Fibroblast of mammary gland (primary cell): ENCODE data around the gene DAB2.
A peak's percentile ranks its signal among the peaks of the same experiment; 100 is the strongest.

Experiments
- DNase-seq: peaks from one replicate; pipeline ENCODE4 v3.0.0-alpha.2; 2010; ENCODE audit warnings: low read depth
- H3K4me3 ChIP-seq: 2 replicates; pipeline ENCODE4 v1.5.1; 2011; ENCODE audit warnings: low read depth, mild to moderate bottlenecking, low read length, moderate library complexity; ENCODE audit not compliant: control insufficient read depth
- TF ChIP-seq, protein P1 (sequence below): conservative IDR thresholded peaks from 2 replicates; pipeline ENCODE4 v1.5.1; 2011; ENCODE audit warnings: low read depth, low read length, inconsistent platforms; ENCODE audit not compliant: control insufficient read depth, insufficient read depth

The DAB2 gene

DNA sequence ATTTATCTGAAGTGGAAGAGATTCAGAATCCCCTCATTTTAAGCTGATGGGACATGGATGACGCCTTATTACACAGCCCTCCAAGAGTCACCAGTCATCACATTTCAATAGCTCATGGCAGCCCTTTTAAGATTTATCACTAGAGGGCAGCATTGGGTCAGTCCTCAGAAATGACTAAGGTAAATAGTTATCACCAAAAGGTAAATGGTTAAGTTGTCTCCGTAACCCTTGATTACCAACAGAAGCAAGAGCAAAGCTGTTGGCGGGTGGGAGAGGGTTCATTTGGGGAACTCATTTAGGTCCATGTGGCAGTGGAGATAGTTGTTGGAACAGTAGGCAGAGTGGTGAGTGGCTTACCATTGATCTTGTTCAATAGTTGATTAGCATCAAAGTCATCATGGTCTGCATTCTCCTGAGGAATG is 48.5 kb downstream of the DAB2 start:
- TF ChIP-seq, protein P1, sequence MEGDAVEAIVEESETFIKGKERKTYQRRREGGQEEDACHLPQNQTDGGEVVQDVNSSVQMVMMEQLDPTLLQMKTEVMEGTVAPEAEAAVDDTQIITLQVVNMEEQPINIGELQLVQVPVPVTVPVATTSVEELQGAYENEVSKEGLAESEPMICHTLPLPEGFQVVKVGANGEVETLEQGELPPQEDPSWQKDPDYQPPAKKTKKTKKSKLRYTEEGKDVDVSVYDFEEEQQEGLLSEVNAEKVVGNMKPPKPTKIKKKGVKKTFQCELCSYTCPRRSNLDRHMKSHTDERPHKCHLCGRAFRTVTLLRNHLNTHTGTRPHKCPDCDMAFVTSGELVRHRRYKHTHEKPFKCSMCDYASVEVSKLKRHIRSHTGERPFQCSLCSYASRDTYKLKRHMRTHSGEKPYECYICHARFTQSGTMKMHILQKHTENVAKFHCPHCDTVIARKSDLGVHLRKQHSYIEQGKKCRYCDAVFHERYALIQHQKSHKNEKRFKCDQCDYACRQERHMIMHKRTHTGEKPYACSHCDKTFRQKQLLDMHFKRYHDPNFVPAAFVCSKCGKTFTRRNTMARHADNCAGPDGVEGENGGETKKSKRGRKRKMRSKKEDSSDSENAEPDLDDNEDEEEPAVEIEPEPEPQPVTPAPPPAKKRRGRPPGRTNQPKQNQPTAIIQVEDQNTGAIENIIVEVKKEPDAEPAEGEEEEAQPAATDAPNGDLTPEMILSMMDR, result peak; percentile 82
- H3K4me3 ChIP-seq, result no peak overlapping the region
- peak; percentile 67 for DNase-seq

DNA sequence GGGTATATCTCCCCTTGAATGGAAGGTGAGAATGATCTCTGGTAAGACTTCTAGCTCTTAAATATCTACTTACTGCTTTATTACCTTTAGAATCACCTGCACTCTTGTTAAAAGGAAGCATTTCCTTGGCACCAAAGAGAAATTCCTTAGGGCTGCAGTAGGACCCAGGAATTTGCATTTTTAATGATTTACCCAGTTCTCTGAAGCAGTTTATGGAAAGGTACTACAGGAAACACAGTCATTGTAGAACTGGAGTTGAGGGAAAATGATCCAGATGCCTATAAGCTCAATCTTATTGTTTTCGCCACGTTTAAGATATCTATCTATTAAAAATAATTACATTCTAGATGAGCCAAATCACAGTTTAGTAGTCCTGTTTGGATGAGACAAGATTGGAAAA is 51.0 kb downstream of the DAB2 start:
- TF ChIP-seq, protein P1, result no peak
- no peak for DNase-seq

GRCh38 chr5:39371367-39371635 is 53.5 kb downstream of the DAB2 start:
- H3K4me3 ChIP-seq, result no peak overlapping the region
- TF ChIP-seq, protein P1, result no peak
- DNase-seq, result no peak

More for the DNA sequence above, 51.0 kb downstream of the DAB2 start:
- no peak overlapping the region for H3K4me3 ChIP-seq

DNA sequence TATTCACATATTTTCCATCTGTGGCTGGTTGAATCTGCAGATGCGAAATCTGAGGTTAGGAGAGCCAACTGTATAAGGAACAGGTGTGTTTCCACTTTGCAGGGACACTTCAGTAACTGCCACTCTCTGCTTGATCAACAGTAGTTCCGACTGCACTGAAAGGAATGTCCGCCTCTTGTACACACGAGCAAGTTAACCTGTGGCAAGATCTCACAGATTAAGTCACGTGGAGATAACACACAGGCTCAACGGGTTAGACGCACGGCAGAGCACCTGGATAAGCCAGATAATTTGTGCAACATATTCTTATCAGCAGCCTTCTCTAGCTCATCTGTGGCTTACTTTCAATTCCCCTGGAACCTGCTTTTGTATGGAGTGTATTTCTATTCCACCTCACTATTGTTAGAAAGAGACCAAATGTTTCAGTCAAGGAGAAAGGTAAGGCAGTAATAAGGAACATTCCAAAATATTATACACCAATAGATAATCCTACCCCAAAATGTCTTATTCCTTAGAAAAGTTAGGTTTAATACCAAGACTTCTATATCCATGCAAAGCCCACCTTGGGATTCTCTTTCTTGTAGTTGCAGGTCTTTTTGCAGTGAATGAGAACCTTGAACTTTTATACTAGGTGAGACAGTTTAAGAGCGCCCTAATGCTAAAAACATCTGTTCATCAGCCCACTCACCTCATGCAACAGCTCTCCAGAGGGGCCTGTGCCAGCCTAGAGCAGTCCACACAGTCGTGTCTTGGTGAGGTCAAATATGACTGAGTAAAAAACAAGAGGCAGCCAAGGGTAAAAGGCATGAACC is 54.0 kb downstream of the DAB2 start:
- TF ChIP-seq, protein P1, result no peak
- no peak for DNase-seq
- H3K4me3 ChIP-seq, result no peak overlapping the region

- peak; percentile 14 for DNase-seq
- no peak overlapping the region for H3K4me3 ChIP-seq
- TF ChIP-seq, protein P1, result no peak
Observed at GRCh38 chr5:39369123-39369815, 55.5 kb downstream of the DAB2 start.

DNA sequence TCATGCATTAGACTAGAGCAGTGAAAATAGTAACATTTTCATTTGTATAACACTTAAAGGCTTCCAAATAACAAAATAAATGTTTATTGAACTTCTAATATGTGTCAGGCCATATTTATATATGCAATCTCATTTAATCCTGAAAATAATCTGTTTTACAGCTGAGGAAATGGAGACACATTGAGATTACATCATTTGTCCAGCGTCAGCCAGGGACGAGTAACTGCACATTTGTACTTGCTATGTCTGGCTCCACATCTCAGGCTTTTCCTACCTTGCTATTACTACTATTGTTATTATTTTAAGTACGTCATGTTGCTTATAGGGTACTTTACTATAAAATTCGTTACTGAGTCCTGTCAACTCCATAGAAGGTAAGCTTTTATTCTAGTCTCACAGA is 56.7 kb downstream of the DAB2 start:
- peak; percentile 13 for DNase-seq
- H3K4me3 ChIP-seq, result no peak overlapping the region
- TF ChIP-seq, protein P1, result no peak
